Left forelimb (tissue), 1 donor: ENCODE results near the gene THADA.
A peak's percentile ranks its signal among the peaks of the same experiment; 100 is the strongest.

Experiments
- DNase-seq: peaks from one replicate; pipeline ENCODE4 v3.0.0-alpha.2; 2018; ENCODE audit warnings: low spot score

THADA gene

GRCh38 chr2:43276962-43277391 is 318.9 kb downstream of the THADA start:
- no peak for DNase-seq

- DNase-seq: no peak
These were observed 319.4 kb downstream of the THADA start for GRCh38 chr2:43276266-43276941.

- no peak for DNase-seq
These were observed 321.1 kb downstream of the THADA start for GRCh38 chr2:43274721-43275120.

- no peak for DNase-seq
These were observed 321.8 kb downstream of the THADA start for GRCh38 chr2:43274055-43274454.

- no peak for DNase-seq
These were observed 322.3 kb downstream of the THADA start for GRCh38 chr2:43273529-43273928.

GRCh38 chr2:43270930-43271615 is 324.8 kb downstream of the THADA start:
- no peak for DNase-seq

GRCh38 chr2:43270461-43270860 is 325.4 kb downstream of the THADA start:
- no peak for DNase-seq

GRCh38 chr2:43269706-43270105 is 326.1 kb downstream of the THADA start:
- no peak for DNase-seq

GRCh38 chr2:43269074-43269572 is 326.7 kb downstream of the THADA start:
- DNase-seq: no peak

GRCh38 chr2:43268066-43268953 is 327.5 kb downstream of the THADA start:
- DNase-seq: no peak

GRCh38 chr2:43267381-43267780 is 328.5 kb downstream of the THADA start:
- no peak for DNase-seq

- DNase-seq: no peak
These were observed 329.1 kb downstream of the THADA start for GRCh38 chr2:43266711-43267111.

- no peak for DNase-seq
These were observed 330.4 kb downstream of the THADA start for GRCh38 chr2:43265421-43265820.

- no peak for DNase-seq
These were observed 330.8 kb downstream of the THADA start for GRCh38 chr2:43265001-43265400.

- DNase-seq: no peak
These were observed 332.9 kb downstream of the THADA start for GRCh38 chr2:43262951-43263350.

- DNase-seq: no peak
These were observed 333.6 kb downstream of the THADA start for GRCh38 chr2:43262239-43262638.

- DNase-seq: no peak
These were observed 336.3 kb downstream of the THADA start for GRCh38 chr2:43259512-43259911.

- DNase-seq: no peak
These were observed 337.2 kb downstream of the THADA start for GRCh38 chr2:43258547-43259156.

GRCh38 chr2:43255296-43255910 is 340.4 kb downstream of the THADA start:
- DNase-seq: no peak

GRCh38 chr2:43254331-43254730 is 341.5 kb downstream of the THADA start:
- no peak for DNase-seq

- DNase-seq: peak; percentile 73
These were observed 344.6 kb downstream of the THADA start for GRCh38 chr2:43251171-43251731.
